Measurements from ENCODE around the gene MYBPHL. TPM values are rescaled to one million over a fixed set of nuclear protein-coding genes. Genes with fewer than 3 reads are reported as not detected.

MYBPHL gene, protein sequence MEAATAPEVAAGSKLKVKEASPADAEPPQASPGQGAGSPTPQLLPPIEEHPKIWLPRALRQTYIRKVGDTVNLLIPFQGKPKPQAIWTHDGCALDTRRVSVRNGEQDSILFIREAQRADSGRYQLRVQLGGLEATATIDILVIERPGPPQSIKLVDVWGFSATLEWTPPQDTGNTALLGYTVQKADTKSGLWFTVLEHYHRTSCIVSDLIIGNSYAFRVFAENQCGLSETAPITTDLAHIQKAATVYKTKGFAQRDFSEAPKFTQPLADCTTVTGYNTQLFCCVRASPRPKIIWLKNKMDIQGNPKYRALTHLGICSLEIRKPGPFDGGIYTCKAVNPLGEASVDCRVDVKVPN
- not detected in 2 replicates for total RNA-seq
- polyA plus RNA-seq: not detected in 2 replicates
- not detected in 2 replicates for polyA plus RNA-seq (2012)
- not detected in 2 replicates for polyA minus RNA-seq (ENCODE audit: low replicate concordance)

DNA sequence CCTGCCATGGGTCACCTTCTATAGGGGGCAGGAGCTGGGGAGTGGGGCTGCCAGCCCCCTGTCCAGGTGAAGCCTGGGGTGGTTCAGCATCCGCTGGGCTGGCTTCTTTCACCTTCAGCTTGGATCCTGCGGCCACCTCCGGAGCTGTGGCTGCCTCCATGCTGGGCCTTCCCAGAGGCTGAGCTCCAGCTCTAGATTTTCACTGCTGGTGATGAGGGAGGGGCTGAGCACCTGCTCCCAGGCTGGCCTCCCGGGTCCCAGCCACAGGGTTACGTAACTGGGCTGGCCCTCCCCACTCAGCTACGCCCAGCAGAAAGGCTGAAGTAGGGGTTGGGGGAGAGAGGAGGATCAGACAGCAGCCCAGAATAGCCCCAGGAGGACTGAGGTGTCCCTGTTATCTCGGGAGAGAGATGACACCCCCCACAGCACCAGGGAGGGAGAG is at the start of gene MYBPHL:
Gene MYBPHL (minus strand): TSS at position 180 of the 442 bp plus-strand sequence. CDS start 20 bp downstream, at position 160.
- Histone ChIP-seq H3K4me2 (ENCODE audit: extremely low read depth, insufficient read depth, low read length) (no peak within 1 kb of the TSS), H3K9ac (ENCODE audit: insufficient read depth, low read length) (no peak within 1 kb of the TSS), H3K4me1 (ENCODE audit: control insufficient read depth, extremely low read depth, insufficient read depth, low read length) (peaks cover 3% of the 10 kb centered on the region), H3K79me2 (ENCODE audit: control insufficient read depth, insufficient read depth, low read length) (no peaks in the 10 kb centered on the region), H2AFZ (ENCODE audit: low read length) (no peak within 1 kb of the TSS), H4K20me1 (ENCODE audit: control insufficient read depth, extremely low read depth, insufficient read depth, low read length) (no peaks in the 10 kb centered on the region), H3K36me3 (ENCODE audit: control insufficient read depth, insufficient read depth, low read length) (no peaks in the 10 kb centered on the region), H3K9me3 (ENCODE audit: control insufficient read depth, insufficient read depth, low read depth, low read length) (no peaks in the 10 kb centered on the region), H3K4me3 (replicated peaks in 1 of 4; ENCODE audit: control extremely low read depth in 1 of 4, insufficient read depth in 1 of 4, low read depth in 3 of 4, low read length in 4 of 4) (no peak within 1 kb of the TSS), H3K27ac (ENCODE audit: insufficient read depth, low read length) (no peak within 1 kb of the TSS), H3K27me3 (ENCODE audit: control insufficient read depth, insufficient read depth, low read length) (no peaks in the 10 kb centered on the region)
- TF ChIP-seq, protein P1, sequence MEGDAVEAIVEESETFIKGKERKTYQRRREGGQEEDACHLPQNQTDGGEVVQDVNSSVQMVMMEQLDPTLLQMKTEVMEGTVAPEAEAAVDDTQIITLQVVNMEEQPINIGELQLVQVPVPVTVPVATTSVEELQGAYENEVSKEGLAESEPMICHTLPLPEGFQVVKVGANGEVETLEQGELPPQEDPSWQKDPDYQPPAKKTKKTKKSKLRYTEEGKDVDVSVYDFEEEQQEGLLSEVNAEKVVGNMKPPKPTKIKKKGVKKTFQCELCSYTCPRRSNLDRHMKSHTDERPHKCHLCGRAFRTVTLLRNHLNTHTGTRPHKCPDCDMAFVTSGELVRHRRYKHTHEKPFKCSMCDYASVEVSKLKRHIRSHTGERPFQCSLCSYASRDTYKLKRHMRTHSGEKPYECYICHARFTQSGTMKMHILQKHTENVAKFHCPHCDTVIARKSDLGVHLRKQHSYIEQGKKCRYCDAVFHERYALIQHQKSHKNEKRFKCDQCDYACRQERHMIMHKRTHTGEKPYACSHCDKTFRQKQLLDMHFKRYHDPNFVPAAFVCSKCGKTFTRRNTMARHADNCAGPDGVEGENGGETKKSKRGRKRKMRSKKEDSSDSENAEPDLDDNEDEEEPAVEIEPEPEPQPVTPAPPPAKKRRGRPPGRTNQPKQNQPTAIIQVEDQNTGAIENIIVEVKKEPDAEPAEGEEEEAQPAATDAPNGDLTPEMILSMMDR (conservative IDR thresholded peaks at IDR 0.05 in 1 of 2, IDR thresholded peaks at IDR 0.05 in 1 of 2; ENCODE audit: low read depth in 1 of 2, low read length in 2 of 2): no peak
- TF ChIP-seq EZH2 (IDR thresholded peaks at IDR 0.05; ENCODE audit: low read length, missing control alignments): no peak
- DNase-seq (ENCODE audit: low read depth in 2 of 2): no peak

DNA sequence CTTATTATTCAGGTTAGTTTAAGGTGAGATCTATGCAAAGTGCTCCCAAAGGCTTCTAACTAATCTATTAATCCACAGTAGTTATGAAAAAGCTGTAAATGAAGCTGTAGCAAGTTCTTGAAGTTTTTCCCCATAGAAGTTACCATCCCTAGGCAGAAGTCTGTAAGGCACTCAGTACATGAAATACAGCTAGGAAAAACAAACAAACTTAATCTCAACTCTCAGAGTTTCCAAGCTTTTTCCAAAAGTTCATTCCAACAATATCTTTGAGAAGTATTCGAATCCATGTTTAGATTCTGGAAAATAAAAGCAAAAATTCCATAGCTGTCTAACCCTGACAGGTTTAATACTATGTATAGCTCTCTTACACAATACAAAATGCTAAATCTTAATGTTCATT is 49.7 kb upstream of the MYBPHL start:
- H3K4me1 ChIP-seq (ENCODE audit: control insufficient read depth, extremely low read depth, insufficient read depth, low read length): no peaks in the 10 kb centered on the region
- no peaks in the 10 kb centered on the region for H3K9me3 ChIP-seq (ENCODE audit: control insufficient read depth, insufficient read depth, low read depth, low read length)
- H3K4me2 ChIP-seq (ENCODE audit: extremely low read depth, insufficient read depth, low read length): no peak overlapping the region
- TF ChIP-seq, protein P1 (conservative IDR thresholded peaks at IDR 0.05 in 1 of 2, IDR thresholded peaks at IDR 0.05 in 1 of 2; ENCODE audit: low read depth in 1 of 2, low read length in 2 of 2): no peak
- no peak for TF ChIP-seq EZH2 (IDR thresholded peaks at IDR 0.05; ENCODE audit: low read length, missing control alignments)
- no peaks in the 10 kb centered on the region for H3K27me3 ChIP-seq (ENCODE audit: control insufficient read depth, insufficient read depth, low read length)
- H3K36me3 ChIP-seq (ENCODE audit: control insufficient read depth, insufficient read depth, low read length): no peaks in the 10 kb centered on the region
- H3K4me3 ChIP-seq (replicated peaks in 1 of 4; ENCODE audit: control extremely low read depth in 1 of 4, insufficient read depth in 1 of 4, low read depth in 3 of 4, low read length in 4 of 4): no peak overlapping the region
- no peak for DNase-seq (ENCODE audit: low read depth in 2 of 2)
- H4K20me1 ChIP-seq (ENCODE audit: control insufficient read depth, extremely low read depth, insufficient read depth, low read length): no peaks in the 10 kb centered on the region
- no peak overlapping the region for H3K27ac ChIP-seq (ENCODE audit: insufficient read depth, low read length)
- H3K79me2 ChIP-seq (ENCODE audit: control insufficient read depth, insufficient read depth, low read length): no peaks in the 10 kb centered on the region
- no peak overlapping the region for H3K9ac ChIP-seq (ENCODE audit: insufficient read depth, low read length)
- no peak overlapping the region for H2AFZ ChIP-seq (ENCODE audit: low read length)

DNA sequence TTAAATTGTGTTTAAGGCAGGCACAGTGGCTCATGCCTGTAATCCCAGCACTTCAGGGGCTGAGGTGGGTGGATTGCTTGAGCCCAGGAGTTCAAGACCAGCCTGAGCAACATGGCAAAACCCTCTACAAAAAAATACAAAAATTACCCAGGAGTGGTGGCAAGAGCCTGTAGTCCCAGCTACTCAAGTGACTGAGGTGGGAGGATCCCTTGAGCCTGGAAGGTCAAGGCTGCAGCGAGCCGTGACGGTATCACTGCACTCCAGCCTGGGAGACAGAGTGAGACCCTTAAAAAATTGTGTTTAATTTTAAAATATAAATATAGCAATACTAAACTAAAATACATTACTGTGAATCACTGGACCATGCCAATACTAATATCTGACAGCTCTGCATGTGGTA is 48.1 kb upstream of the MYBPHL start:
- no peak overlapping the region for H3K4me3 ChIP-seq (replicated peaks in 1 of 4; ENCODE audit: control extremely low read depth in 1 of 4, insufficient read depth in 1 of 4, low read depth in 3 of 4, low read length in 4 of 4)
- no peaks in the 10 kb centered on the region for H4K20me1 ChIP-seq (ENCODE audit: control insufficient read depth, extremely low read depth, insufficient read depth, low read length)
- no peaks in the 10 kb centered on the region for H3K36me3 ChIP-seq (ENCODE audit: control insufficient read depth, insufficient read depth, low read length)
- no peaks in the 10 kb centered on the region for H3K9me3 ChIP-seq (ENCODE audit: control insufficient read depth, insufficient read depth, low read depth, low read length)
- no peak overlapping the region for H3K4me2 ChIP-seq (ENCODE audit: extremely low read depth, insufficient read depth, low read length)
- H2AFZ ChIP-seq (ENCODE audit: low read length): no peak overlapping the region
- H3K27ac ChIP-seq (ENCODE audit: insufficient read depth, low read length): no peak overlapping the region
- H3K9ac ChIP-seq (ENCODE audit: insufficient read depth, low read length): no peak overlapping the region
- H3K27me3 ChIP-seq (ENCODE audit: control insufficient read depth, insufficient read depth, low read length): no peaks in the 10 kb centered on the region
- no peak for DNase-seq (ENCODE audit: low read depth in 2 of 2)
- H3K79me2 ChIP-seq (ENCODE audit: control insufficient read depth, insufficient read depth, low read length): no peaks in the 10 kb centered on the region
- no peaks in the 10 kb centered on the region for H3K4me1 ChIP-seq (ENCODE audit: control insufficient read depth, extremely low read depth, insufficient read depth, low read length)
- TF ChIP-seq, protein P1 (conservative IDR thresholded peaks at IDR 0.05 in 1 of 2, IDR thresholded peaks at IDR 0.05 in 1 of 2; ENCODE audit: low read depth in 1 of 2, low read length in 2 of 2): no peak
- no peak for TF ChIP-seq EZH2 (IDR thresholded peaks at IDR 0.05; ENCODE audit: low read length, missing control alignments)
